H1 (cell line): ENCODE measurements around the gene RAPGEF6. TPM values are rescaled to one million over a fixed set of nuclear protein-coding genes. Genes with fewer than 3 reads are reported as not detected.

Experiments used
- CTCF ChIA-PET: fragments of 300-600 bp; sonication (Branson Sonifier 250); formaldehyde crosslinking; loops from one replicate; lab custom pipeline; 2021; ENCODE audit not compliant: partially characterized antibody; lab: Charles Lee
- POLR2A ChIA-PET: fragments of 300-600 bp; sonication (Branson Sonifier 250); formaldehyde crosslinking; loops from one replicate; lab custom pipeline; 2021; ENCODE audit warnings: inconsistent platforms; ENCODE audit not compliant: partially characterized antibody; lab: Charles Lee
- DNase-seq, 2 experiments: peaks; one replicate each; pipeline versions ENCODE4 v3.0.0 to v3.0.0-alpha.2; 2010 to 2022; ENCODE audit warnings: low spot score in 2 of 2, low read depth in 1 of 2, mixed read lengths in 1 of 2
- FAIRE-seq: peaks from 2 replicates; lab custom pipeline; 2011; peaks lifted over from hg19 to GRCh38; lab: Jason Lieb, UNC
- H2AFZ ChIP-seq: 2 replicates; pipeline ENCODE4 v1.8.1; 2012; ENCODE audit warnings: low read length, inconsistent platforms
- H2AK5ac ChIP-seq: 2 replicates; pipeline ENCODE4 v1.6.1; 2013; ENCODE audit warnings: low read depth, low read length
- H2BK120ac ChIP-seq: replicated peaks from 2 replicates; pipeline ENCODE3; 2013; ENCODE audit warnings: low read depth, low read length, inconsistent platforms
- H2BK12ac ChIP-seq: 2 replicates; pipeline ENCODE4 v1.6.1; 2013; ENCODE audit warnings: low read depth, low read length
- H2BK15ac ChIP-seq: 2 replicates; pipeline ENCODE4 v1.6.1; 2013; ENCODE audit warnings: low read length
- H2BK20ac ChIP-seq: 2 replicates; pipeline ENCODE4 v1.6.1; 2013; ENCODE audit warnings: low read length
- H2BK5ac ChIP-seq: 2 replicates; pipeline ENCODE4 v1.6.1; 2013; ENCODE audit warnings: low read depth, low read length
- H3K14ac ChIP-seq: 2 replicates; pipeline ENCODE4 v1.6.1; 2013; ENCODE audit warnings: inconsistent platforms; ENCODE audit not compliant: insufficient read length
- H3K18ac ChIP-seq: 2 replicates; pipeline ENCODE4 v1.6.1; 2013; ENCODE audit warnings: low read length; ENCODE audit errors: extremely low read depth
- H3K23ac ChIP-seq: 2 replicates; pipeline ENCODE4 v1.6.1; 2013; ENCODE audit warnings: inconsistent platforms; ENCODE audit not compliant: insufficient read length
- H3K23me2 ChIP-seq: 2 replicates; pipeline ENCODE4 v1.6.1; 2013; ENCODE audit warnings: low read depth, low read length
- H3K27ac ChIP-seq: 2 replicates; pipeline ENCODE4 v1.6.1; 2011; ENCODE audit warnings: low read depth, low read length, inconsistent platforms
- H3K27me3 ChIP-seq, 4 experiments: replicated peaks in 1 of 4; 1 replicate in 1 of 4; 2 replicates in 3 of 4; pipeline versions ENCODE4 v1.6.1 to v1.8.1; 2011 to 2013; ENCODE audit warnings: low read length in 3 of 4, mild to moderate bottlenecking in 3 of 4, inconsistent platforms in 2 of 4, mixed read lengths in 2 of 4, moderate library complexity in 1 of 4; ENCODE audit not compliant: control insufficient read depth in 3 of 4, insufficient read depth in 3 of 4; ENCODE audit errors: extremely low read depth in 1 of 4
- H3K36me3 ChIP-seq, 4 experiments: 2 replicates each; pipeline versions ENCODE4 v1.6.1 to v1.8.1; 2011 to 2013; ENCODE audit warnings: mild to moderate bottlenecking in 4 of 4, low read length in 3 of 4, moderate library complexity in 2 of 4, control low read depth in 1 of 4, inconsistent platforms in 1 of 4; ENCODE audit not compliant: insufficient read depth in 4 of 4, control insufficient read depth in 2 of 4
- H3K4ac ChIP-seq: replicated peaks from 2 replicates; pipeline ENCODE3; 2013; ENCODE audit warnings: low read length, low read depth, mixed read lengths, inconsistent platforms; ENCODE audit not compliant: insufficient read length
- H3K4me1 ChIP-seq, 4 experiments: replicated peaks in 1 of 4; 1 replicate in 1 of 4; 2 replicates in 3 of 4; pipeline versions ENCODE4 v1.6.1 to v1.8.1; 2011 to 2013; ENCODE audit warnings: low read length in 3 of 4, inconsistent platforms in 2 of 4, mixed read lengths in 1 of 4; ENCODE audit not compliant: insufficient read depth in 4 of 4, control insufficient read depth in 3 of 4
- H3K4me2 ChIP-seq, 2 experiments: 2 replicates each; pipeline versions ENCODE4 v1.6.1 to v1.8.1; 2011 to 2013; ENCODE audit warnings: low read depth in 2 of 2, low read length in 2 of 2, control low read depth in 1 of 2, inconsistent platforms in 1 of 2, mild to moderate bottlenecking in 1 of 2; ENCODE audit not compliant: insufficient read depth in 1 of 2
- H3K4me3 ChIP-seq, 4 experiments: fragments of 200-600, 300-600 bp in 1 of 4; sonication (generic), shearing (Covaris generic), sonication (Bioruptor Twin) in 1 of 4; 2 replicates each; pipeline versions ENCODE4 v1.5.1 to v1.8.1; 2011 to 2016; ENCODE audit warnings: low read length in 4 of 4, low read depth in 3 of 4, control low read depth in 2 of 4, inconsistent platforms in 2 of 4, mild to moderate bottlenecking in 2 of 4, mixed read lengths in 1 of 4, moderate library complexity in 1 of 4; ENCODE audit not compliant: insufficient read depth in 2 of 4; ENCODE audit errors: extremely low read depth in 1 of 4
- H3K56ac ChIP-seq: replicated peaks from 2 replicates; pipeline ENCODE3; 2013; ENCODE audit warnings: low read depth, mild to moderate bottlenecking, mixed read lengths, low read length, inconsistent platforms; ENCODE audit not compliant: insufficient read length
- H3K79me1 ChIP-seq: 2 replicates; pipeline ENCODE4 v1.6.1; 2013; ENCODE audit warnings: low read depth, low read length, control low read depth
- H3K79me2 ChIP-seq, 2 experiments: 2 replicates each; pipeline versions ENCODE4 v1.6.1 to v1.8.1; 2012 to 2013; ENCODE audit warnings: low read length in 2 of 2, mild to moderate bottlenecking in 2 of 2, inconsistent platforms in 1 of 2; ENCODE audit not compliant: insufficient read depth in 2 of 2, control insufficient read depth in 1 of 2
- H3K9ac ChIP-seq, 4 experiments: replicated peaks in 1 of 4; 1 replicate in 1 of 4; 2 replicates in 3 of 4; pipeline versions ENCODE4 v1.6.1 to v1.8.1; 2011 to 2013; ENCODE audit warnings: low read depth in 3 of 4, low read length in 3 of 4, control low read depth in 2 of 4, mild to moderate bottlenecking in 2 of 4, moderate library complexity in 2 of 4, inconsistent platforms in 1 of 4; ENCODE audit errors: extremely low read depth in 1 of 4
- H3K9me3 ChIP-seq, 2 experiments: 2 replicates each; pipeline versions ENCODE4 v1.6.1 to v1.8.1; 2012 to 2013; ENCODE audit warnings: mild to moderate bottlenecking in 2 of 2, moderate library complexity in 2 of 2, control low read depth in 1 of 2, inconsistent platforms in 1 of 2, low read depth in 1 of 2, low read length in 1 of 2, mixed read lengths in 1 of 2; ENCODE audit not compliant: insufficient read depth in 2 of 2
- H4K20me1 ChIP-seq, 2 experiments: replicated peaks in 1 of 2; 2 replicates each; pipeline versions ENCODE3 to v1.8.1; 2011 to 2013; ENCODE audit warnings: inconsistent platforms in 2 of 2, low read length in 2 of 2, mild to moderate bottlenecking in 1 of 2; ENCODE audit not compliant: insufficient read depth in 2 of 2, control insufficient read depth in 1 of 2
- H4K5ac ChIP-seq: 2 replicates; pipeline ENCODE4 v1.6.1; 2013; ENCODE audit warnings: low read length, low read depth, mixed read lengths, inconsistent platforms; ENCODE audit not compliant: insufficient read length
- H4K8ac ChIP-seq: 2 replicates; pipeline ENCODE4 v1.8.0; 2013; ENCODE audit warnings: mild to moderate bottlenecking, moderate library complexity, low read length, inconsistent platforms; ENCODE audit not compliant: insufficient read depth; ENCODE audit errors: extremely low read depth
- H4K91ac ChIP-seq: replicated peaks from 2 replicates; pipeline ENCODE3; 2013; ENCODE audit warnings: low read length, mixed read lengths, inconsistent platforms; ENCODE audit not compliant: insufficient read length
- ATF3 ChIP-seq: IDR thresholded peaks from 2 replicates; pipeline ENCODE4 v1.6.1; 2011; ENCODE audit warnings: low read depth, mild to moderate bottlenecking, low read length; ENCODE audit not compliant: insufficient read depth
- CTBP2 ChIP-seq: IDR thresholded peaks from 2 replicates; pipeline ENCODE4 v1.7.0; 2011; ENCODE audit warnings: borderline replicate concordance, mild to moderate bottlenecking, moderate library complexity, mixed read lengths, low read length; ENCODE audit not compliant: insufficient read depth, insufficient read length
- EGR1 ChIP-seq: IDR thresholded peaks from 2 replicates; pipeline ENCODE4 v1.6.1; 2011; ENCODE audit warnings: low read depth, low read length, borderline replicate concordance
- FOSL1 ChIP-seq: IDR thresholded peaks from 2 replicates; pipeline ENCODE4 v1.6.1; 2011; ENCODE audit warnings: mild to moderate bottlenecking, low read depth, low read length, moderate library complexity; ENCODE audit not compliant: insufficient read depth
- GABPA ChIP-seq: IDR thresholded peaks from 2 replicates; pipeline ENCODE4 v1.6.1; 2011; ENCODE audit warnings: mild to moderate bottlenecking, low read length, moderate library complexity, borderline replicate concordance; ENCODE audit not compliant: insufficient read depth
- JUND ChIP-seq: IDR thresholded peaks from 2 replicates; pipeline ENCODE4 v1.6.1; 2011; ENCODE audit warnings: mild to moderate bottlenecking, improper control_type of control experiment, low read length
- RNF2 ChIP-seq: fragments of 200-900, 300-1000 bp; sonication (generic); IDR thresholded peaks from 2 replicates; pipeline ENCODE4 v1.7.1; 2016; ENCODE audit warnings: borderline replicate concordance, low read depth, mild to moderate bottlenecking, antibody characterized with exemption, low read length; ENCODE audit not compliant: poor library complexity, severe bottlenecking; ENCODE audit errors: missing control alignments
- SIX5 ChIP-seq: IDR thresholded peaks from 2 replicates; pipeline ENCODE4 v1.6.1; 2011; ENCODE audit warnings: mild to moderate bottlenecking, low read depth, low read length
- SRF ChIP-seq: IDR thresholded peaks from 2 replicates; pipeline ENCODE4 v1.6.1; 2011; ENCODE audit warnings: mild to moderate bottlenecking, low read depth, low read length, moderate library complexity
- WGBS, 2 experiments: shearing (Covaris generic) in 1 of 2; methylation state at CpG; one replicate each; pipeline versions ENCODE4 v1.1.6 to v1.1.7; 2013 to 2015; ENCODE audit warnings: low lambda C conversion rate in 2 of 2, mixed read lengths in 2 of 2, inconsistent platforms in 1 of 2, low coverage in 1 of 2, missing lambda C conversion rate in 1 of 2; ENCODE audit not compliant: insufficient replicate concordance in 2 of 2, insufficient coverage in 1 of 2, insufficient read length in 1 of 2; ENCODE audit errors: extremely low coverage in 1 of 2, missing lambda C conversion rate in 1 of 2; 5-methylcytosine and 5-hydroxymethylcytosine counted together
- polyA plus RNA-seq, 7 experiments: library from polyadenylated mRNA; depleted of rRNA in 3 of 7; stranded (reverse) in 5 of 7; unstranded in 2 of 7; fragments of >200 nt in 5 of 7; fragments of 200-250 nt in 2 of 7; gene quantifications; 1 replicate in 5 of 7; 2 replicates in 1 of 7; 4 replicates in 1 of 7; pipeline versions ENCODE4 v1.2.1 to v1.2.3, GENCODE V29; 2011 to 2013; ENCODE audit warnings: missing spikeins in 2 of 7, mixed read lengths in 2 of 7
- total RNA-seq: library from RNA; stranded (reverse); fragmentation: NEBNext Ultra II Directional; extraction: Animal tissue kit (Norgen Biotek cat#: 25700); gene quantifications from 2 replicates; pipeline ENCODE4 v1.2.1, GENCODE V29; 2021
- TF ChIP-seq, protein P1 (sequence below): IDR thresholded peaks from 2 replicates; pipeline ENCODE4 v1.6.1; 2012; ENCODE audit warnings: inconsistent platforms

The RAPGEF6 gene
- total and polyA plus RNA-seq, 2 of the 8 experiments (the other 6 are each of a cell fraction or from before 2014, with no cell fraction given), result 4.8 to 20.0 TPM

- Histone ChIP-seq H3K79me1 (0 out of 2 replicates have a peak, but pooled peaks cover 2% of the 10 kb centered on the region), H3K27ac (no peak overlapping the region), H3K56ac (no peak overlapping the region), H2BK5ac (no peak overlapping the region), H2BK20ac (no peak overlapping the region), H3K9ac (no peak overlapping the region), H2BK120ac (no peak overlapping the region), H3K4me2 (no peak overlapping the region), H3K9me3 (peaks cover 0 to 3% of the 10 kb centered on the region in 2 experiments; a peak in 1 of 4 replicates), H3K36me3 (peaks cover 0 to 3% (median 0%) of the 10 kb centered on the region in 4 experiments; a peak in 1 of 8 replicates), H2AFZ (no peak overlapping the region), H4K5ac (no peak overlapping the region), H4K20me1 (peaks cover 1% of the 10 kb centered on the region in 2 experiments), H3K18ac (no peak overlapping the region), H3K27me3 (no peaks in the 10 kb centered on the region), H3K4ac (no peak overlapping the region), H3K4me1 (no peaks in the 10 kb centered on the region; a peak in 1 of 7 replicates), H3K79me2 (peaks cover 0 to 39% of the 10 kb centered on the region in 2 experiments; a peak in 2 of 4 replicates), H3K4me3 (no peak overlapping the region), H4K91ac (no peak overlapping the region), H2AK5ac (no peak overlapping the region), H3K23ac (no peak overlapping the region), H2BK15ac (no peak overlapping the region), H4K8ac (no peak overlapping the region), H3K23me2 (no peaks in the 10 kb centered on the region; the same call in 1 of the 2 replicates), H2BK12ac (no peak overlapping the region), H3K14ac (no peak overlapping the region)
- TF ChIP-seq SIX5 (no peak), JUND (no peak), RNF2 (no peak), CTBP2 (no peak), GABPA (no peak), ATF3 (no peak), FOSL1 (no peak), SRF (no peak), EGR1 (no peak)
- TF ChIP-seq, protein P1, sequence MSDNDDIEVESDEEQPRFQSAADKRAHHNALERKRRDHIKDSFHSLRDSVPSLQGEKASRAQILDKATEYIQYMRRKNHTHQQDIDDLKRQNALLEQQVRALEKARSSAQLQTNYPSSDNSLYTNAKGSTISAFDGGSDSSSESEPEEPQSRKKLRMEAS, result no peak
- WGBS, 2 experiments, result 97% methylated on average over 2 of the region's 2 CpGs; no CpG with 5 or more reads in 1 of the 2 experiments
- CTCF ChIA-PET, result interaction anchor here (0.9 kb wide), 1 partner anchor 414 kb away, joined by 3 read pairs; no protein-coding TSS in a partner anchor
- DNase-seq, result no peak
- POLR2A ChIA-PET, result interaction anchor here (0.6 kb wide), 1 partner anchor 42 kb away, joined by 3 read pairs; no protein-coding TSS in a partner anchor
- no peak for FAIRE-seq
These were observed 41.1 kb downstream of the RAPGEF6 start for GRCh38 chr5:131593921-131594320.
